HG02588 (cell line): Measurements from ENCODE around the gene ALDH1L2.

ENCODE experiments used
- ATAC-seq: cut with Tn5 transposase; IDR thresholded peaks from one replicate; pipeline ENCODE4 v1.9.1; 2021; ENCODE audit warnings: mild to moderate bottlenecking, moderate library complexity; ENCODE audit not compliant: unreplicated experiment

ALDH1L2 gene

DNA sequence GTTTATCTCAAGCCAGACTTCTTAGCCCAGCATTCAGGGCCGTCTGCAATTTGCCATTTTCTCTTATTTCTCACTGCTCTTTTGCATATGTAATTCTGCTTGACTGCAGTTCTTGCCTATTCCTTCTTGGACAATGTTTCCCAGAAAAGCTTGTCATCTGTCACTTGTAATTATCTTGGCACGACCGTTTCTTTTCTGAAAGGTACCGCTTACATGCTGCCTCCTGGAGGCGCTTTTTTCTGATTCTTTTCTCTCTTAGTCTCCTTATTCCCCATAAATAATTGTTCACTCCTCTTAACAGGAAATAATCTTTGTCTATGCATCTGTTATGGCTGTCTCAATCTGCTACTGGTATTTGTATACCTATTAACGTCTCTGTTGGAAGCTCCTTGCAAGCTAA is 1.2 kb upstream of the ALDH1L2 start:
- ATAC-seq = no peak

DNA sequence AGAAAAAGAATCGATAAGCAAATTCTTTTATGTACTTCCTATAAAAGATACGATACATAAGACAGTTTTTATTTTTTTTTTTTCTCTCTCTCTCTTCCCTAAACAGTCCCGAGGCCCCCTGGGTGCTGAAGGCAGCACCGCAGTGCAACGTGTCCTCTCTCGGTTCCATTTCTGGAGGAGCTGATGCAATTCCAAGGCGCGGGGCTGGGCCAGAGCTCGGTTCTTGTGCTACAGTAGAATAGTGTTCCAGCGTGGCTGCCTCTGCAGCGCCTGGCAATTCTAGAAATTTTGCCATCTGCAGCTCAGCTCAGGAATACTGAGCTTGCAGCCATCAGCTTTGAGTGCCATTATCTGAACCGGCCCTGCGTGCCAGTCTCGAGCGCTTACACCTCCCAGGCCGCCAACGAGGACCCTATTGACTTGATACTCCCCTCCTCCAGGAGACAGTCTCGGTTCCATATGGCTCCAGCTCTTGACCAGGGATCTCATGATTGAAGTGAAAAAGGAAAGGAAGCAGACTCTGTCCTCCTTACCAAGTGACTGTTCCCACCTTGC is 630 bp downstream of the ALDH1L2 start:
- no peak for ATAC-seq

DNA sequence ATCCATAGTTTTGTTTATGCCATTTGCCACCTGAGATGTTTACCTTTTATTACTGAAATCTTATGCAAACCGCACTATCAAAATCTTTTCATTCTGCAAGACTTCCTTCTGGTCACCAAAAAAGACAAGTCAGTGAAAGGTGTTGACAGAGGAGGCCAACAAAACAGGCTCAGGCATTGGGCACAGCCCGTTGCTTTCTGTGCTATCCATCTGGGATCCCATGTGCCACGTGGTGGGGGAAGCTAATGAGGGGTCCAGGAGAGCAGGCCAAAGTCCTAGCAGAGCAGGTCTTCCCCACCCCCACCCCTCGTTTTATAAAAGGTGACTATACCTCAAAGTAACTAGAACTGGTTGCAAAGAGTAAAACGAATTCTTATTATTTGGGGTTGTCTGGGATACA is 1.2 kb downstream of the ALDH1L2 start:
- ATAC-seq = no peak

DNA sequence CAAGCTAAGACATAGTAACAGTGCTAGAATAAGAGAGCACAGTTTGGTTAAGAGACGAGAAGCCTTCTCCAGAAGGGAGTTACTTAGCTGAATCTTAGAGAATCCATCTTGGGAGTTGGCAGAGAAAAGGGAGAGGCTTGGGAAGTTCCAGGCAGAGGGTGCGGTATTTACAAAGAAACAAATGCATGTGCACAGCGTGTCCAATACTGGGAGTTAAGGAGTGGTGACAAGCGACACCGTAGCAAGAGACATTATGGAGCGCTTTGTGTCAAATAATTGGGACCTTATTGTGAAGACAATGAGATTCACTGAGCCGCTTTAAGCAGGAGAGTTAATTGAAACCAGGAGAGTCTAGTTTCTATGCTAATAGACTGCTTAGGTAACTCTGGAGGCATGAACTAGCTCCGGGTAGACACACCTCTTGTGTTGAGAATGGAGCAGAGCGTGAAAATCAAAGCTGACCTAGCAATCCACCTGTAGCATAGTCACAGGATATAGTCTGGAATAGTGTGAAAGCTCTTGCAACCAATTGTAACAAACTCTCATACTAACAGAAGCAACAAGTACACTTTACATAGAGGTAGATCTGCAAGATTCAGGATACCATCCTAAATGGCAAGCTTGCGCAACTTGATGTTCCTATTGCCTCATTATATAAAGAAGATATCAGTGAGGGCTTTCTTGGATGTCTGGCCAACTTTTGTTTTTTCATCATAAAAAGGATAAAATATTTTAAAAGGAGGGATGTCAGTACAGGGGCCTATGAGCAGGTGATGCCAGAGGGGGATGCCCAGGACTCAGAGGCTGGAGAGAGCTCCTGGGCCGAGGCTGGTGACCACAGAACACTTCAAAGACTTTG is 5.3 kb downstream of the ALDH1L2 start:
- no peak for ATAC-seq

DNA sequence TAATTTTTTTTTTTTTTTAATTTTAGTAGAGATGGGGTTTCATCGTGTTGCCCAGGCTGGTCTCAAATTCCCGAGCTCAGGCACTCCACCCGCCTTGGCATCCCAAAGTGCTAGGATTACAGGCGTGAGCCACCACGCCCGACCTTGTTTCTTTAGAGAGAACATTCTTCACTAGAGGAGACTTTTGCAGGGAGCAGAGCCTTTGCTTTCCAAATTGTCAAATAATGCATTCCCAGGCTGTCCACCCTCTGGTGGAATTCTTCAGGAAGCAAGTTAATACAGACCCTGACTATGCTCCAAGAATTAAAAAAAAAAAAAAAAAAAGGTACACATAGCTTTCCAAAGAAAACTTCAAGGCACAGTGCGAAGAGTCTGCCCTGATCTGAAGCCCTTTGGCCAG is 6.8 kb downstream of the ALDH1L2 start:
- ATAC-seq = no peak

DNA sequence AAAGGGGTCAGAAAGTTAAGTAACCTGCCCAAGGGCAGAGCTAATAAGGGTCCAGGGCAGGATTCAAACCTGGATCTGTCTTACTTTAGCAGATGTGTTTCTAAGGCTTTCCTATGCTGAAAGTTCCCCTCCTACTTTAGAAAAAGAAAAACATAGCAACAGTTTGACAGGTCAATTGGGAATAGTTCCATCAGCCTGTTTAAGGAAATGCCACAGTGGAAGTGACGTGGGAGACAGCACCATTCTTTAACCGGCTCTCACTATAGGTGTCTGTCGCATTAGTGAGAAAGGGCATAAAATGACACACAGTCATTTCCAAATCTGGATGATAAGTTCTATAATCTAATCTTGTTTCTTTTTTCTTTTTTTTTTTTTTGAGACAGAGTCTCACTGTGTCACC is 7.3 kb downstream of the ALDH1L2 start:
- no peak for ATAC-seq

DNA sequence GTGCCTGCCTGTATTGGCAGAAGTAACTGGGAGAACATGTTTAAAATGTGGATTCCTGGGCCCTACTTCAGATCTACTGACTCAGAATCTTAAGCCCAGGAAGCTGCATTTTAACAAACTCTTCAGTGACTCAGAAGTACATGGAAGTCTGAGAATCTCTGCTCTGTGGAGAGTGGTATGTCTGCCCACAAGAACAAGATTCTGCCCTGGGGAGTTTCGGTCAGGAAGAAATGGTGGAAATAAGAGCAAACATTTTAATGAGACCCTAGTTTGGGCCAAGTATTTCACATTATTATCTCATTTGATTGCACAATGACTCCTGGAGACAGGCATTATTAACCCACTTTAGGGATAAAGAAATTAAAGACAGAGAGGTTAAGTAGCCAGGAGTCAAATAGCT is 8.2 kb downstream of the ALDH1L2 start:
- ATAC-seq = no peak

DNA sequence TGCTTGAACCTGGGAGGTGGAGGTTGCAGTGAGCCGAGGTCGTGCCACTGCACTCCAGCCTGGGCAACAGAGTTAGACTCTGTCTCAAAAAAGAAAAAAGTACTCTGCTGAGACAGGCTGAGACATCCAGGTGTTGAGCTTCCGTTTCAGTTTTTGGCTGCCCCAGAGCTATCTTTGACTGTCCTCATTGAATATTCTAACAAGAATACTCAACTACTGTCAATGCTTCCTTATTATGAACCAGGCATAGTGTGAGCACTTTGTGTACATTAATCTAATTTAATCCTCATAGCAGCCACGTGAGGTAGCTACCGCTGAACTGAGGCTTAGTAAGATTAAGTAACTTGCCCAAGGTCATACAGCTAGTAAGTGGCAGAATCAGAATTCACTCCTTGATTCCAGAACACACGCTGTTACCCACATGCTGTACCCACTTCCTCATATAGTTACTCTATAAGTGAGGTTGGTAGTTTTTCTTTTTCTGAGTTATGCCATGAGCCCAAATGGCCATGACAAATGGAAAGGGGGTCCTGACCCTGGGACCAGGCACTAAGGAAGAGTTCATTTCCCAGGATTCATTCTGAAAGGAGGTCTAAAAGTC is 11.3 kb downstream of the ALDH1L2 start:
- no peak for ATAC-seq

DNA sequence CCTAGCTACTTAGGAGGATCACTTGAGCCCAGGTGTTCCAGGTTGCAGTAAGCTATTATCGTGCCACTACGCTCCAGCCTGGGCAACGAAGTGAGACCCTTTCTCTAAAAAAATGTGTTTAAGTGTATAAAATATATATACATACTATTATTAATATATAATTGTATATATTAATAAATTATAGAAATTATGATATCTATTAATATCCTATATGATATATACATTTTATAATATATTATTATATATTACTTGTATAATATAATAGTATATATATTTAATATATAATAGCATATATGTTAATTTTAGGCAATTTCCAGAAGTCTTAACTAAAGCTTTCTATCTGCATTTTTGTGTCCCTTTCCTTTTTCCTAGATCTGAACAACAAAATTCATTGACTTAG is 12.3 kb downstream of the ALDH1L2 start:
- no peak for ATAC-seq

DNA sequence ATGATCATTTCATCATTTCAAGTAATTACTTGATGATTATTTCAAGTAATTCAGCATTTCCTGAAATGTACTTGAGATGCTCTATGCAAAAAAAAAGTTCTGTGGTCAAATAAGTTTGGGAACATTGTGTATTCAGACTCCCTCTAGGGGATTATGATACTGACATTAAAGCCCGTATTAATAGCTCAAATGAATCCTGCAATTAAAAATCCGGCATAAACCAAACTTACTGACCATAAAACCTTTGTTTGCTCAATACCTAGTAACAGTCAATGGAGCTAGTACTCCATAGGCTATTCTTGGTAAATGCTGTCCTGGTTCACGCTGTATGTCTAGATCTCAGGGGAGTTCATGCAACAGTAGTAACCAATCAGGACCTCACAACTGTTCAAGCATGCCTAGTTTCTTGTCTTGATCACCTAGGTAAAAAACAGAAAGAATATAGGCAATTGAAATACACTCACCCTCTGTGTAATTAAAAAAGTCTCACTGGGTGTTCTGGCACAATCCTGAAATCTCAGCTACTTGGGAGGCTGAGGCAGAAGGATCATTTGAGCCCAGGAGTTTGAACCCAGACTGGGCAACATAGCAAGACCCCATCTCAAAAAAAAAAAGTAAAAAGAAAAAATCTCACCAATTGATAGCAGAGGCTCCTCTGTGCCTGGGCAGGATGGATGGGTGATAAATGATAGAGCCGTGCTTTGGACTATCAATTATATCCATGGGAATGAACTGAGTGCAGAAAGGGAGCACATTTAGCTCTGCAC is 14.1 kb downstream of the ALDH1L2 start:
- no peak for ATAC-seq

DNA sequence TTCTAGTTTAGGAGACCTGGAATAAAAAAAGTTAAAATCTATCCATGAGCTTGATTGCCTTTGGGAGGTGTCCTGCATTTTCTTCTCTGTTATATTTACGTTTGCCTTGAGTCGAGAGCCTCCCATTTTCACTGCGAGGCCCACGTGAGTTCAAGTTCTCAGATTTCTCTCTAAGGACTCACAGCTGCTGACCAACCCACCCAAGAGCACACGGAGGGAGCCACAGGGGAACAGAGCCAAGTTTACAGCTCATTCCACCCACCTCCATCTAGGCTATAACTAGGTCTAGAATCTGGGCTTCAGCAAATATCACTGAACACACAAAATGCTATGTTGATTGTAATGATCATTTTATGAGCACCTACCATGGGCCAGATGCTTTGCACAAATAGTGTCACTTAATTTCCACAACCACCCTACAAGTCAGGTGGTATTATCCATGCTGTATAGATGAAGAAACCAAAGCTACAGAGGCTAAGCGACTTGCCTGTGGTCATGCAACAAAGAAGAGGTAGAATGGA is 16.7 kb downstream of the ALDH1L2 start:
- no peak for ATAC-seq

DNA sequence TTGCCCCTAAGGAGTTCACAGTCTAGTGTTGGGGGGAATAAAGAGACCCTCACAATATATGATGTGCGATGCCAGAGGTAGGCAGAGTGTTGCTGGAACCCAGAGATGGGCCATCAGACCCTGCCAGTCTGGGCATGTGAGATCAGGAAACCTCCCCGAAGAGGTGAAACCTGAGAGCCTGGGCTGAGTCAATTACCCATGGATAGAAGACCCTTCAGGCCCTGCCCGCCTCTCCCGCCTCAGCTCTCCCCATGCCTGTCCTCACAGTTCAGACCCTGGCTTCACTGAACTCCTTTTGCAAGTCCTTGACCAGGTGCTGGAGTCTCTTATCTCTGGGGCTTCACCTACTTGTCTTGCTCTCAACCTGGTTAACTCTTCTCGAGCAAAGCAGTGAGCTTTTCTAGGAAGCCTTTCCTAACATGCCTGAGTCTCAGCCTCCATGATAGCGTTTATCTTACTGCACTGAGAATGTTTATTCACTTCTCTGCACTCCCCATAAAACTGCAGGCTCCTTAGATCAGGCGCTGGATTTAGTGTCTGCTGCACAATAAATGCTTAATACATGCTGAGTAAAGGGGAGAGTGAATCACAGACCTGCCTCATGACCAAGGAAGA is 19.6 kb downstream of the ALDH1L2 start:
- no peak for ATAC-seq

DNA sequence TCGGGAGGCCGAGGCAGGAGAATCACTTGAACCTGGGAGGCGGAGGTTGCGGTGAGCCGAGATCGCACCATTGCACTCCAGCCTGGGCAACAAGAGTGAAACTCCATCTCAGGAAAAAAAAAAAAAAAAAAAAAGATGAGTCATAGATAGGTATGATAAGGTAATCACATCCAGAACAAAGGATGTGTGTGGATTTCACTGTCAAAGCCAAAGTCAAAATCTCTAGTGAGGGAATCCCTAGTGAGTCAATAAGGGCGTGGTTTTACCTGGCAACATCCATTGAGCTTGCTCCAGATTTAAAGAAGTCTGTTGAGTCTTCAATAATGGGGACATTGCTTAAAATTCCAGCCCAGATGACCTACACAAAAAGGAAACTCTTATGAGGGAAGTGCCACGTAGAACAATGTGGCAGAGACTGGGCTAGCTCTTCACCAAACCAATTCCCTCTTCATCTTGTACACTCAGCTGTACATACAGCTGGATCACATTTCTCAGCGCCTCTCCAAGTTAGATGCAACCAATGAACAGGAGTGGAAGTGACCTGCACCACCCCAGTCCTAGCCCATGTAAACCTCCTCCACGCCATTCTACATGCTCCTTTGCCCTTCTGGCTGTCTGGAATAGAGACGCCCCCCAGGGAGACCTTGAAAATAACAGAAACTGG is 23.4 kb downstream of the ALDH1L2 start:
- no peak for ATAC-seq

DNA sequence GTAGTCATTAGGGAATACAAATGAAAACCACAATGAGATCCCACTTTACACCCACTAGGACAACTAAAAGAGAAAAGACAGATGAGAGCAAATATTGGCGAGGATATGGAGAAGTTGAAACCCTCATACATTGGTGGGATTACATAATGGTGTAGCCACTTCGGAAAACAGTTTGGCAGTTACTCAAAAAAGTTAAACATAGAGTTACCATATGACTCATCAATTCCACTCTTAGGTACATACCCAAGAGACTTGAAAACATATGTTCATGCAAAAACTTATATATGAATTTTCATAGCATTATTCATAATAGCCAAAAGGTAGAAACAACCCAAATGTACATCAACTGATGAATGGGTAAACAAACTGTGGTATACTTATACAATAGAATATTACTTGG is 27.1 kb downstream of the ALDH1L2 start:
- no peak for ATAC-seq

DNA sequence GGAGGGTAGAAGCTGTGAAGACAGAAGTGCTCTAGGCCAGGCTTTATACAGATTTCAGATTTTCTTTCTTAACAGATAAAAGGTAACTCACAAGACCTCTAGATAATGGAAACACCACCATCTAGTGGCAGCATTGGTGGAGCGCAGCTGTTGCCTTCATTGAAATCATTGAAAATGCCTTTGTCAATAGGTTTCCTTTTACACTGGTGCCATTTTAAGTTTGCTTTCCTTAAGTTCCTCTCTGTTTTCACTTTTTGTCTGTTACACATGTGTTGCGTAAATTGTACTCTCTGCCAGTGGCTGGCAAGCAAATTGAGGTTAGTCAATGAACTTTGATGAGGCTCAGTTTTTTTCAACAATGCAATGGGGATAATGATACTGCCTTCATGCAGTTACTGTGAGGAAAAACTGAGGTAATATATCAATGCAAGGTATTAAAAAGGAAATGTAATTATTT is 31.1 kb downstream of the ALDH1L2 start:
- peak; percentile 45 for ATAC-seq

DNA sequence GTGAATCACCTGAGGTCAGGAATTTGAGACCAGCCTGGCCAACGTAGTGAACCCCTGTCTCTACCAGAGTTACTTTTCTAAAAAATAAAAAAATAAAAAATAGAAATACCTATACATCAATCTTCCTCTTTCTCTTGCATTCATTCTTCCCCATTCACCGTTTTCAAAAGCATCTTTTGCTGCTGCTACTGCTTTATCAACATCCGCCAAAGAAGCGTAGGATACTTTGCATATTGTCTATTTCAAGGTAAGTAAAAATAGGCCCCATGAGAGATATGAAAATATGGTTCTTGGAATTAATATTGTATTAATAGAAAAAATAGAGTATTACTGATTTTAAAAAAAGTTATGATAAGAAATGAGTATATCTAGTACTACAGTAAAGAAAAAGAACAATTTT is 32.3 kb downstream of the ALDH1L2 start:
- no peak for ATAC-seq

DNA sequence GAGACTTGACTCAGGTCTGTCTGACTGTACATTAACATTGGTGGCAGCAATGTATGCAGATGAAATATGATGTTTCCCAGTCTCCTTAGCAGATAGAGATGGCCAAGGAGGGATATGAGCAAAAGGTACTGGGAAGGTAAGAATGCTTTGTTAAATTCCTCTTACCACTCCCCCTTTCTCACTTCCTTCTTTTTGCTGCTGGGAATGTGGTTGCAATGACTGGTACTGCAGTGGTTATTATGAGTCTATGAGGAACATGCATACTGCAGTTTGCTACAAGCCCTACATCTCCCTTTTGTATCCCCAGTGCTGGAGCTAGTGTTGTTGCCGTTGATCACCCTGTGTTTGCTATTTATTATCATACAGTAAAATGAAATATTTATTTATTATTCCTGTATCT is 35.9 kb downstream of the ALDH1L2 start:
- ATAC-seq = no peak

DNA sequence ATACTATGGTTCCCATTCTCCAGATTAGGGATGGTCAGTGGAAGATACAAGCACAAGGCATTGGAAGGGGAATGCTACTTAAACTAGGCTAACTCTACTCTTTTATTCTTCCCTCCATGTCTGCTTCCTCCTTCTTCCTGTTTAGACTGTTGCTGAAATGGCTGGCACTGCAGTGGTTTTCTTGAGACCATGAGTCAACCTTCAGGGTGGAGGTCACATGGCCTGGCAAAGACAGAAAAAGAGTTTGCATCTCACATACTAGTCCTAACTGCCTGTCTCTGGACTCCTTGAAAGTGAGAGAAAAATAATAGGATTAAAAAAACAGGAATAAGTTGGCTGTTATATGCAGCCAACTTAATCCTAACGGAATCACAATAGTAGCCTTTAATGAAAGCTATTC is 37.0 kb downstream of the ALDH1L2 start:
- ATAC-seq = no peak

DNA sequence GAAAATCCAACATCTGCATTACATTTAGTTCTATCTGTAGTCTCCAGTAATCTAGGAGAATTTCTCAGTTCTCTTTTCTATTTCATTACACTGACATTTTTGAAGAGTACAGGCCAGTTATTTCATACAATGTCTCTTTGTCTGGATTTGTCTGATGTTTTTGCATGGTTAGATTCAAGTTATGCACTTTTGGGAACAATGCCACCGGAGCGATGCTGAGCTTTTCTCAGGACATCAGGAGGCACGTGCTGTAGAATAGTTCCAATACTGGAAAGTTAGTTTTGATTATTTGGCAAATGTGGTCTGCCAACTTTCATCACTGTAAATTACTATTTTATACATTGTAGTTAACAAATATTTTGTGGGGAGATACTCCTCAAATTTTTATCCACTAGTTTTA is 43.1 kb downstream of the ALDH1L2 start:
- no peak for ATAC-seq

DNA sequence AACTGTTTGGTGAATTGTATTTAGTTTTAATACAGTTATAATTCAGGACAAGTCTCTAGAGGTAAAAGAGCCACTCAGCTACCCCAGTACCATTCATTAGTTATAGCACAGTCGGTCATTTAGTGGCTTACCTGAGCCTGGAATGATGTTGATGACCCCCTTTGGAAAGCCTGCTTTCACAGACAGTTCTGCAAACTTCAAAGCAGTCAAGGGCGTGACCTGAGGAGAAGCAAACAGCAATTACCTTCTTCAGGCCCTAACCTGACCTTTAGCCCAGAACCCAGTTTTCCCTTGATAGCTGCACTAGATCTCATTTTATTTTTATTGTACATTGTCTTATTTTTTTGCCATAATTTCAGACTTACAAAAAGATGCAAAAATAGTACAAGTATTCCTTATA is 43.8 kb downstream of the ALDH1L2 start:
- no peak for ATAC-seq
